OCI-LY3 (cell line): ENCODE measurements around the gene CLMN.

Experiments
- H2AFZ ChIP-seq: fragments of 200-600, 300-600 bp; shearing (Covaris generic); 2 replicates; pipeline ENCODE4 v1.6.0; 2014; ENCODE audit warnings: antibody characterized with exemption, low read depth, low read length
- H3K27ac ChIP-seq: fragments of 200-600, 300-600 bp; sonication (generic); 2 replicates; pipeline ENCODE4 v1.5.1; 2014; ENCODE audit warnings: mild to moderate bottlenecking, low read length, moderate library complexity, mixed read lengths
- H3K27me3 ChIP-seq: fragments of 200-600, 300-600 bp; sonication (generic); 2 replicates; pipeline ENCODE4 v1.6.1; 2014; ENCODE audit warnings: low read depth, low read length, mixed read lengths
- H3K36me3 ChIP-seq: fragments of 200-600, 300-600 bp; sonication (generic); replicated peaks from 2 replicates; pipeline ENCODE3; 2014; ENCODE audit warnings: low read depth, low read length, mixed read lengths
- H3K4me1 ChIP-seq: fragments of 300-600, 200-600 bp; sonication (generic); 2 replicates; pipeline ENCODE4 v1.6.1; 2014; ENCODE audit warnings: low read length, mixed read lengths
- H3K4me2 ChIP-seq: fragments of 200-600, 300-600 bp; sonication (generic); 2 replicates; pipeline ENCODE4 v1.6.1; 2014; ENCODE audit warnings: low read length, mixed read lengths
- H3K4me3 ChIP-seq: fragments of 300-600, 200-600 bp; sonication (generic); 2 replicates; pipeline ENCODE4 v1.5.1; 2014; ENCODE audit warnings: antibody characterized with exemption, mild to moderate bottlenecking, low read length, moderate library complexity
- H3K79me2 ChIP-seq: fragments of 300-600, 200-600 bp; shearing (Covaris generic); 2 replicates; pipeline ENCODE4 v1.6.1; 2014; ENCODE audit warnings: mild to moderate bottlenecking, low read length, mixed read lengths
- H3K9ac ChIP-seq: fragments of 300-600, 200-600 bp; shearing (Covaris generic); 2 replicates; pipeline ENCODE4 v1.6.0; 2014; ENCODE audit warnings: mild to moderate bottlenecking, low read length, moderate library complexity
- H3K9me3 ChIP-seq: fragments of 200-600, 300-600 bp; shearing (Covaris generic); 2 replicates; pipeline ENCODE4 v1.6.1; 2014; ENCODE audit warnings: low read length, mixed read lengths; ENCODE audit not compliant: insufficient read depth
- H4K20me1 ChIP-seq: fragments of 200-600, 300-600 bp; sonication (generic); 2 replicates; pipeline ENCODE4 v1.6.1; 2016; ENCODE audit warnings: low read length, mixed read lengths; ENCODE audit not compliant: insufficient read depth
- CTCF ChIP-seq: fragments of 200-600, 300-600 bp; sonication (generic); IDR thresholded peaks from 2 replicates; pipeline ENCODE4 v1.5.1; 2014; ENCODE audit warnings: antibody characterized with exemption, low read length, low read depth
- EZH2phosphoT487 ChIP-seq: fragments of 200-600 bp; shearing (Covaris generic); IDR thresholded peaks from 2 replicates; pipeline ENCODE4 v1.6.1; 2018; ENCODE audit warnings: antibody characterized with exemption, mixed run types, low read depth

CLMN gene

GRCh38 chr14:95255013-95255412 lies 64.7 kb downstream of the CLMN start:
- Histone ChIP-seq H3K36me3 (no peaks in the 10 kb centered on the region), H3K27me3 (peaks cover 13% of the 10 kb centered on the region), H3K27ac (no peak overlapping the region), H4K20me1 (no peaks in the 10 kb centered on the region), H3K4me1 (peaks cover 37% of the 10 kb centered on the region), H3K4me3 (peak overlapping the region; percentile 69), H3K9ac (no peak overlapping the region), H3K79me2 (no peaks in the 10 kb centered on the region), H2AFZ (no peak overlapping the region), H3K4me2 (peak overlapping the region; percentile 79), H3K9me3 (no peaks in the 10 kb centered on the region)
- TF ChIP-seq CTCF = no peak
- no peak for TF ChIP-seq EZH2phosphoT487

- Histone ChIP-seq H3K9me3 (no peaks in the 10 kb centered on the region), H2AFZ (no peak overlapping the region), H3K9ac (no peak overlapping the region), H3K27me3 (peaks cover 17% of the 10 kb centered on the region), H3K79me2 (no peaks in the 10 kb centered on the region), H3K4me1 (peaks cover 30% of the 10 kb centered on the region), H3K27ac (no peak overlapping the region), H3K4me2 (no peak overlapping the region), H4K20me1 (no peaks in the 10 kb centered on the region), H3K4me3 (no peak overlapping the region), H3K36me3 (no peaks in the 10 kb centered on the region)
- TF ChIP-seq EZH2phosphoT487 (no peak), CTCF (no peak)
Measured at GRCh38 chr14:95254288-95254687, 65.4 kb downstream of the CLMN start.

GRCh38 chr14:95253039-95253630 lies 66.6 kb downstream of the CLMN start:
- Histone ChIP-seq H3K4me3 (no peak overlapping the region), H3K4me1 (peaks cover 20% of the 10 kb centered on the region), H3K27ac (no peak overlapping the region), H3K4me2 (no peak overlapping the region), H3K27me3 (peaks cover 17% of the 10 kb centered on the region), H4K20me1 (no peaks in the 10 kb centered on the region), H3K79me2 (no peaks in the 10 kb centered on the region), H3K9ac (no peak overlapping the region), H2AFZ (no peak overlapping the region), H3K36me3 (no peaks in the 10 kb centered on the region), H3K9me3 (no peaks in the 10 kb centered on the region)
- no peak for TF ChIP-seq EZH2phosphoT487
- no peak for TF ChIP-seq CTCF

GRCh38 chr14:95252219-95252618 lies 67.5 kb downstream of the CLMN start:
- H3K36me3 ChIP-seq = no peaks in the 10 kb centered on the region
- no peaks in the 10 kb centered on the region for H3K9me3 ChIP-seq
- H3K27me3 ChIP-seq = peaks cover 17% of the 10 kb centered on the region
- no peak overlapping the region for H3K9ac ChIP-seq
- no peak overlapping the region for H3K27ac ChIP-seq
- no peak overlapping the region for H3K4me3 ChIP-seq
- no peak overlapping the region for H2AFZ ChIP-seq
- H3K79me2 ChIP-seq = no peaks in the 10 kb centered on the region
- TF ChIP-seq CTCF (no peak), EZH2phosphoT487 (no peak)
- no peaks in the 10 kb centered on the region for H4K20me1 ChIP-seq
- peaks cover 20% of the 10 kb centered on the region for H3K4me1 ChIP-seq
- no peak overlapping the region for H3K4me2 ChIP-seq
